ENCODE data around the gene FBN1.

GRCh38 chr15:48555241-48555881, 90.1 kb downstream of the FBN1 start:
- TF ChIP-seq CTCF (IDR thresholded peaks at IDR 0.05 in 4 of 5, conservative IDR thresholded peaks at IDR 0.05 in 1 of 5) = no peak
- TF ChIP-seq POLR2A (IDR thresholded peaks at IDR 0.05) = no peak

Measured in gastrocnemius medialis (tissue), 4 donors.